HepG2 (cell line): ENCODE measurements around the gene EMP2. TPM values are rescaled to one million over a fixed set of nuclear protein-coding genes. Genes with fewer than 3 reads are reported as not detected.
A peak's percentile ranks its signal among the peaks of the same experiment; 100 is the strongest.

Source experiments
- ARNT ChIP-seq: fragments of 450-650 bp; IDR thresholded peaks from 2 replicates; pipeline ENCODE4 v1.6.1; 2017
- ATM ChIP-seq: fragments of 450-650 bp; IDR thresholded peaks from 2 replicates; pipeline ENCODE4 v1.7.1; 2017; ENCODE audit warnings: mild to moderate bottlenecking, borderline replicate concordance
- ATRX ChIP-seq: sonication (generic); formaldehyde crosslinking; IDR thresholded peaks from 2 replicates; pipeline ENCODE4 v1.4.0; 2020; ENCODE audit warnings: missing genetic modification reagents, borderline replicate concordance
- CHCHD3 ChIP-seq: sonication (generic); formaldehyde crosslinking; IDR thresholded peaks from 2 replicates; pipeline ENCODE4 v1.8.0; 2022; ENCODE audit warnings: mild to moderate bottlenecking, missing genetic modification reagents, moderate library complexity
- CHD2 ChIP-seq: IDR thresholded peaks from 2 replicates; pipeline ENCODE4 v1.6.1; 2011; ENCODE audit warnings: low read depth, low read length, improper control_type of control experiment
- EED ChIP-seq: sonication (generic); formaldehyde crosslinking; IDR thresholded peaks from 2 replicates; pipeline ENCODE4 v1.5.0; 2020; ENCODE audit warnings: mild to moderate bottlenecking, missing genetic modification reagents
- FOXJ3 ChIP-seq: sonication (generic); formaldehyde crosslinking; IDR thresholded peaks from 2 replicates; pipeline ENCODE4 v1.4.0; 2020; ENCODE audit warnings: missing genetic modification reagents, mild to moderate bottlenecking, borderline replicate concordance
- GLI4 ChIP-seq: sonication (generic); formaldehyde crosslinking; IDR thresholded peaks from 2 replicates; pipeline ENCODE4 v1.5.1; 2020; ENCODE audit warnings: missing genetic modification reagents, mild to moderate bottlenecking, moderate library complexity, borderline replicate concordance
- HIC2 ChIP-seq: sonication (generic); formaldehyde crosslinking; IDR thresholded peaks from 2 replicates; pipeline ENCODE4 v1.9.0; 2022; ENCODE audit warnings: low read depth, missing genetic modification reagents
- HNRNPLL ChIP-seq: fragments of 200-400 bp; formaldehyde crosslinking; IDR thresholded peaks from 2 replicates; pipeline ENCODE4 v1.6.1; 2017; ENCODE audit warnings: mild to moderate bottlenecking, low read depth, low read length; ENCODE audit not compliant: poor library complexity, severe bottlenecking
- SALL1 ChIP-seq: sonication (generic); formaldehyde crosslinking; IDR thresholded peaks from 2 replicates; pipeline ENCODE4 v1.8.0; 2022; ENCODE audit warnings: mild to moderate bottlenecking, missing genetic modification reagents
- THRA ChIP-seq: sonication (generic); formaldehyde crosslinking; IDR thresholded peaks from 2 replicates; pipeline ENCODE4 v1.4.0; 2020; ENCODE audit warnings: missing genetic modification reagents, borderline replicate concordance
- YEATS2 ChIP-seq: sonication (generic); formaldehyde crosslinking; IDR thresholded peaks from 2 replicates; pipeline ENCODE4 v1.4.0; 2020; ENCODE audit warnings: missing genetic modification reagents, borderline replicate concordance
- ZFP1 ChIP-seq: IDR thresholded peaks from 2 replicates; pipeline ENCODE4 v1.6.1; 2016
- ZNF234 ChIP-seq: sonication (generic); formaldehyde crosslinking; conservative IDR thresholded peaks from 2 replicates; pipeline ENCODE4 v1.5.1; 2020; ENCODE audit warnings: mild to moderate bottlenecking, missing genetic modification reagents
- ZNF275 ChIP-seq: sonication (generic); formaldehyde crosslinking; IDR thresholded peaks from 2 replicates; pipeline ENCODE4 v1.8.0; 2022; ENCODE audit warnings: missing genetic modification reagents, mild to moderate bottlenecking, inconsistent platforms, borderline replicate concordance
- ZNF552 ChIP-seq: sonication (generic); formaldehyde crosslinking; IDR thresholded peaks from 2 replicates; pipeline ENCODE4 v1.9.0; 2022; ENCODE audit warnings: missing genetic modification reagents, mild to moderate bottlenecking, borderline replicate concordance
- ZNF570 ChIP-seq: sonication (generic); formaldehyde crosslinking; IDR thresholded peaks from 2 replicates; pipeline ENCODE4 v1.4.0; 2020; ENCODE audit warnings: mild to moderate bottlenecking, missing genetic modification reagents, borderline replicate concordance
- ZNF800 ChIP-seq: sonication (generic); formaldehyde crosslinking; IDR thresholded peaks from 2 replicates; pipeline ENCODE4 v1.4.0; 2020; ENCODE audit warnings: missing genetic modification reagents
- ZNF878 ChIP-seq: sonication (generic); formaldehyde crosslinking; IDR thresholded peaks from 2 replicates; pipeline ENCODE4 v1.8.1; 2023; ENCODE audit warnings: mild to moderate bottlenecking, missing genetic modification reagents, moderate library complexity
- polyA plus RNA-seq, 8 experiments: library from polyadenylated mRNA; depleted of rRNA in 3 of 8; stranded (reverse) in 7 of 8; unstranded in 1 of 8; fragments of >200 nt; fragmentation: Illumina TruSeq in 4 of 8; extraction: Trizol in 4 of 8; gene quantifications; 2 replicates each; pipeline versions ENCODE4 v1.2.1 to v1.2.3, GENCODE V29; 2011 to 2016; ENCODE audit warnings: low read depth in 4 of 8, missing spikeins in 1 of 8, mixed read lengths in 1 of 8; ENCODE audit not compliant: insufficient read depth in 1 of 8
- total RNA-seq, 5 experiments: library from RNA; depleted of rRNA; stranded (reverse); fragments of >200 nt; fragmentation: Illumina TruSeq; extraction: Trizol; gene quantifications; 2 replicates each; pipeline ENCODE4 v1.2.3, GENCODE V29; 2016; ENCODE audit warnings: low read depth in 1 of 5
- TF ChIP-seq, protein P1 (sequence below): sonication (generic); formaldehyde crosslinking; IDR thresholded peaks from 2 replicates; pipeline ENCODE4 v1.8.1; 2022; ENCODE audit warnings: mild to moderate bottlenecking, missing genetic modification reagents

EMP2 gene
- total and polyA plus RNA-seq, 2 of the 13 experiments (the other 11 are each of a cell fraction or from before 2014, with no cell fraction given): 24.6 to 91.2 TPM

DNA sequence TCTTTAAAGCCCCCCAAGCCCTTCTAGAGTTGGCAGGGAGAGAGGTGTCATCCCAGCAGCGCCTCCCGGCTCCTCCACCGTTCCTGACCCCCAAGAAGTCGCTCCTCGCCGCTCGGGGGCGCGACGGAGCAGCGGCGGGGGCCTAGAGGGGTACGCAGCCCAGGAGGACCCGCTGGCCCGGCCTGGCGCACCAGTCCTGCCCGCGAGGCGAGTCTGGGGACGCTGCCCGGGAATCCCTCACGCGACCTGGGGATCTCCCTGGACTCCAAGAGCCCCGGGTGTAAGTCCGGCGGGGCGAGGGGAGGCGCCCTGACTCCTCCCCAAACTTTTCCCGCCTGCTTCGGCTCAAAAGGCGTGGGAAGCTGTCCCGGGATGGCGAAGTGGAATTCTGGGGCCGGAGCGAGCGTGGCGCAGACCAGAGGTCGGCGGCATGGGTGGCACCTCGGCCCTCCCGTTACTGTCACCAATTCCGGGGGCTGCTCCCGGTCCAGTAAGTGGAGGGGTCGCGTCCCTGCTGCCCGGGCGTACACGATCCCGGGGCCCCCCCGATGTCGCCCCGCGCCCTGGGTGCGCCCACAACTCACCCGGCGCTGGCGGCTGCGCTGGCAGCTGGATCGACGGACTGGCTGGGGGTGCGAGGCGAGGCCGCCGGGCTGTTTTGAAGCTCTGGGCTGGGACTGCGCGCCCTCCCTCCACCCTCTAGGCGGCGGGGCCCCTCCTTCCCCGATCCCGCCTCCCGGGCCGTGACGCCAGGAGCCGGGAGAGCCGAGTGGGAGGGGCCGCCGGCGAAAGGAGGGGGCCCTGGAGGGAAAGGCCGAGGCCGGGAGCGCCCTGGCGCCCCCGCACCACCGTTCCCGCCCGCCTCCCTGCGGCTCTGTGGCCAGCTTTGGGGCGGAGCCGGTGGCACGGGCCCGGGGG is at the start of gene EMP2 (continued):
- TF ChIP-seq ZNF234 (CRISPR knock-in tag): no peak
- no peak for TF ChIP-seq CHD2
- peak; percentile 55 for TF ChIP-seq THRA (CRISPR knock-in tag)
- TF ChIP-seq ATM: no peak
- TF ChIP-seq EED (CRISPR knock-in tag): peak; percentile 99
- TF ChIP-seq GLI4 (CRISPR knock-in tag): peak; percentile 97; the same call in 1 of the 2 replicates
- TF ChIP-seq YEATS2 (CRISPR knock-in tag): peak; percentile 65; the same call in 1 of the 2 replicates
- TF ChIP-seq ARNT: no peak
- 0 out of 2 replicates have a peak, but pooled peaks have one; percentile 23 for TF ChIP-seq ZFP1 (CRISPR knock-in tag)
- TF ChIP-seq ATRX: no peak
- peak; percentile 99 for TF ChIP-seq ZNF275 (CRISPR knock-in tag)
- TF ChIP-seq HIC2 (CRISPR knock-in tag): peak; percentile 80; the same call in 1 of the 2 replicates
- peak; percentile 90 for TF ChIP-seq HNRNPLL
- TF ChIP-seq CHCHD3 (CRISPR knock-in tag): no peak
- TF ChIP-seq, protein P1, sequence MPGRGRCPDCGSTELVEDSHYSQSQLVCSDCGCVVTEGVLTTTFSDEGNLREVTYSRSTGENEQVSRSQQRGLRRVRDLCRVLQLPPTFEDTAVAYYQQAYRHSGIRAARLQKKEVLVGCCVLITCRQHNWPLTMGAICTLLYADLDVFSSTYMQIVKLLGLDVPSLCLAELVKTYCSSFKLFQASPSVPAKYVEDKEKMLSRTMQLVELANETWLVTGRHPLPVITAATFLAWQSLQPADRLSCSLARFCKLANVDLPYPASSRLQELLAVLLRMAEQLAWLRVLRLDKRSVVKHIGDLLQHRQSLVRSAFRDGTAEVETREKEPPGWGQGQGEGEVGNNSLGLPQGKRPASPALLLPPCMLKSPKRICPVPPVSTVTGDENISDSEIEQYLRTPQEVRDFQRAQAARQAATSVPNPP (CRISPR knock-in tag): no peak
- TF ChIP-seq SALL1 (CRISPR knock-in tag): peak; percentile 88
- no peak for TF ChIP-seq ZNF878
- TF ChIP-seq ZNF800: peak; percentile 89; the same call in 1 of the 2 replicates
- TF ChIP-seq ZNF570 (CRISPR knock-in tag): no peak
- peak; percentile 24; the same call in 1 of the 2 replicates for TF ChIP-seq ZNF552
- no peak for TF ChIP-seq FOXJ3 (CRISPR knock-in tag)
